Ramos (cell line): ENCODE data around the gene MIDN.

Source experiments
- in situ Hi-C: fragments of 300-500 bp; cut with MboI; formaldehyde crosslinking; loops from one replicate; pipeline ENCODE4 v1.14.3; 2022; ENCODE audit warnings: low sequenced_read_pairs; ENCODE audit not compliant: unreplicated experiment

MIDN gene

DNA sequence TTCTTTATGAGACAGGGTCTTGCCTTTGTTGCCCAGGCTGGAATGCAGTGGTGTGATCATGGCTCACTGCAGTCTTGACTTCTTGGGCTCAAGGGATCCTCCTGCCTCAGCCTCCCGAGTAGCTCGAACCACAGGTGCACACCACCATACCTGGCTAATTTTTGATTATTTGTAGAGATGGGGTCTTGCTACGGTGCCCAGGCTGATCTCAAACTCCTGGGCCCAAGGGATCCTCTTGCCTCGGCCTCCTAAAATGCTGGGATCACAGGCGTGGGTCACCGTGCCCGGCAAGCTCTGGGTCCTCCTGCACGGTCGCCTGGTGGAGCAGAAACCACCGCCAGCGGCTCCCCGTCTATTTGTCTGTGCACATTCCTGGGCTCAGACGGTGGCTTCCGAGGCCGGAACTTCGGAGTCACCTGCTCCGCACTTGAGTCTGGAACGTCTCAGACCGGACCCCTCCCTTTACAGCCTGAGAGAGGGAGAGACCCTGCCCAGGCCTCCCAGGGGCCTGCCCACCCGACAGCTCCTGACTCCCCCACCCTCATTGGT lies 59.4 kb downstream of the MIDN start:
- in situ Hi-C loops = loop anchor here (10.0 kb wide), 1 partner anchor 217 kb away; the partner anchor contains the start of gene PLK5

GRCh38 chr19:1308718-1309117 lies 60.3 kb downstream of the MIDN start:
- in situ Hi-C loops = loop anchor here (10.0 kb wide), 1 partner anchor 216 kb away; the partner anchor contains the start of gene PLK5
